Left ventricle myocardium superior (tissue), 1 donor: Measurements from ENCODE around the gene EPHA6. TPM values are rescaled to one million over a fixed set of nuclear protein-coding genes. Genes with fewer than 3 reads are reported as not detected.

Source experiments
- ATAC-seq: fragments of 200-7000 bp; cut with Tn5 transposase; one replicate; pipeline ENCODE4 v1.9.1; 2020; ENCODE audit warnings: mild to moderate bottlenecking, moderate library complexity
- DNase-seq: peaks from one replicate; pipeline ENCODE4 v3.0.0-alpha.2; 2020
- intact Hi-C: fragments of 100-400 bp; cut with micrococcal nuclease; formaldehyde crosslinking; loops from one replicate; pipeline ENCODE4 v1.11.0; 2022
- total RNA-seq: library from RNA; stranded (reverse); fragmentation: NEBNext Ultra II Directional; extraction: Animal tissue kit (Norgen Biotek cat#: 25700); gene quantifications from one replicate; pipeline ENCODE4 v1.2.1, GENCODE V29; 2021
- donor health status: DM: no; HTN: yes; CAD: no; lungs with severe emphysema.

The EPHA6 gene
- total RNA-seq, 1 donor from 2014 or later = 0.52 TPM

- intact Hi-C loops = no loop called here
- ATAC-seq (no peak), DNase-seq (no peak)
These were observed 844.4 kb downstream of the EPHA6 start for GRCh38 chr3:97658668-97659285.

- DNase-seq (no peak), ATAC-seq (no peak)
- intact Hi-C loops = no loop called here
These were observed 847.9 kb downstream of the EPHA6 start for GRCh38 chr3:97662264-97662663.

GRCh38 chr3:97662762-97663161 is 848.4 kb downstream of the EPHA6 start:
- no peak for ATAC-seq
- intact Hi-C loops = no loop called here
- DNase-seq = no peak

- no peak for DNase-seq
- intact Hi-C loops = no loop called here
- ATAC-seq = no peak
These were observed 851.5 kb downstream of the EPHA6 start for GRCh38 chr3:97665896-97666295.

GRCh38 chr3:97670952-97671351 is 856.6 kb downstream of the EPHA6 start:
- DNase-seq (no peak), ATAC-seq (no peak)
- intact Hi-C loops = no loop called here

- no peak for DNase-seq
- ATAC-seq = no peak
- intact Hi-C loops = no loop called here
These were observed 859.1 kb downstream of the EPHA6 start for GRCh38 chr3:97673357-97673997.

GRCh38 chr3:97674461-97674860 is 860.1 kb downstream of the EPHA6 start:
- intact Hi-C loops = no loop called here
- no peak for DNase-seq
- ATAC-seq = no peak

- DNase-seq (no peak), ATAC-seq (peak; percentile 17)
- intact Hi-C loops = no loop called here
These were observed 865.8 kb downstream of the EPHA6 start for GRCh38 chr3:97680210-97680609.

GRCh38 chr3:97680696-97681095 is 866.3 kb downstream of the EPHA6 start:
- no peak for ATAC-seq
- no peak for DNase-seq
- intact Hi-C loops = no loop called here

GRCh38 chr3:97684490-97684889 is 870.1 kb downstream of the EPHA6 start:
- ATAC-seq (no peak), DNase-seq (no peak)
- intact Hi-C loops = no loop called here

GRCh38 chr3:97686258-97686657 is 871.9 kb downstream of the EPHA6 start:
- ATAC-seq (no peak), DNase-seq (no peak)
- intact Hi-C loops = no loop called here

GRCh38 chr3:97687734-97688133 is 873.3 kb downstream of the EPHA6 start:
- no peak for DNase-seq
- intact Hi-C loops = no loop called here
- no peak for ATAC-seq

- DNase-seq (no peak), ATAC-seq (no peak)
- intact Hi-C loops = no loop called here
These were observed 874.7 kb downstream of the EPHA6 start for GRCh38 chr3:97689111-97689510.

GRCh38 chr3:97689962-97690361 is 875.6 kb downstream of the EPHA6 start:
- DNase-seq = no peak
- intact Hi-C loops = no loop called here
- no peak for ATAC-seq

- ATAC-seq (no peak), DNase-seq (no peak)
- intact Hi-C loops = no loop called here
These were observed 877.0 kb downstream of the EPHA6 start for GRCh38 chr3:97691354-97691753.

GRCh38 chr3:97692389-97692788 is 878.0 kb downstream of the EPHA6 start:
- DNase-seq (no peak), ATAC-seq (no peak)
- intact Hi-C loops = no loop called here

- no peak for ATAC-seq
- DNase-seq = no peak
- intact Hi-C loops = no loop called here
These were observed 878.4 kb downstream of the EPHA6 start for GRCh38 chr3:97692831-97693230.

GRCh38 chr3:97694876-97695275 is 880.5 kb downstream of the EPHA6 start:
- DNase-seq = no peak
- intact Hi-C loops = no loop called here
- no peak for ATAC-seq

GRCh38 chr3:97698691-97699090 is 884.3 kb downstream of the EPHA6 start:
- intact Hi-C loops = no loop called here

GRCh38 chr3:97699889-97700288 is 885.5 kb downstream of the EPHA6 start:
- DNase-seq = no peak
- intact Hi-C loops = no loop called here
- no peak for ATAC-seq

More at GRCh38 chr3:97698691-97699090, 884.3 kb downstream of the EPHA6 start:
- no peak for ATAC-seq
- no peak for DNase-seq

GRCh38 chr3:97705764-97706163 is 891.4 kb downstream of the EPHA6 start:
- ATAC-seq (no peak), DNase-seq (no peak)
- intact Hi-C loops = no loop called here
